Right renal pelvis (tissue), 4 donors: ENCODE results near the gene ZSCAN12. TPM values are rescaled to one million over a fixed set of nuclear protein-coding genes. Genes with fewer than 3 reads are reported as not detected.

Experiments
- DNase-seq, 4 donors: peaks; one replicate each; pipeline ENCODE4 v3.0.0-alpha.2; 2013; ENCODE audit warnings: low read depth in 4 of 4, low spot score in 3 of 4, missing footprints in 1 of 4
- polyA plus RNA-seq, 4 donors: library from polyadenylated mRNA; unstranded; fragments of 120-200 nt; gene quantifications; one replicate each; pipeline ENCODE4 v1.2.1, GENCODE V29; 2013; ENCODE audit not compliant: insufficient read length in 4 of 4

The ZSCAN12 gene
- polyA plus RNA-seq, 4 donors, result 14.5 to 16.7 (median 15.0) TPM

GRCh38 chr6:28355743-28356665, 43.5 kb downstream of the ZSCAN12 start:
- peak; percentile 83 to 91 (median 88) for DNase-seq

GRCh38 chr6:28354688-28355554, 44.6 kb downstream of the ZSCAN12 start:
- no peak for DNase-seq

DNA sequence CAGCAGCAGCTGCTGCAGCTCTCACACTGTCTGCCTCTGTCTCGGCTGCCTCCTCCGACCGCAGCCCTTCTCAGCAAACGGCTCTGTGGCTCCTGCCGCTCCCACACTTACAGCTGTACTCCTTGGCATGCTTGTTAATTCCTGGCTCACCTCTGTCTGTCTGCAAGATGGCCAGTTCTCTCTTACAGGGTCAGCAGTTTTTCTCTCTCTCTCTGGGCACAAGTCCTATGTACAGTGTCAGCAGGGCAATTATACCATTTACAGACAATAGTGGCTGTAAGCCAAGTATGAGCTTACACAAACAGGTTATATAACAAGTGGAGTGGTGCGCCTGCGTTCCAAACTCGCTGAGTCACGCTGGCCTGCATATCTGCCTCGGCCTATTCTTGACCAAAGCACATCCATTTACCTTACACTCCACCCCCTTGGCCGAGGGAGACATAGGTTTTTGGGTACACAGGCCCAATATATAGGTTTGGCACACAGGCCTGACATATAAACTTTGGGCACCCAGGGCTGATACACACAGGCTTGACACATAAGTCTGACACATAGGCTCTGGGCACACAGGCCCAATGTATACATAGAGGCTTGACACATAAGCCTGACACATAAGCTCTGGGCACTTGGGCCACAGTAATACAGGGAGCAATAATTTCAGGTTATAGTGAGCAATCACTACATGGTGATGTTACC, 45.4 kb downstream of the ZSCAN12 start:
- no peak for DNase-seq

- no peak for DNase-seq
Measured at GRCh38 chr6:28353356-28353755, 46.2 kb downstream of the ZSCAN12 start.

DNA sequence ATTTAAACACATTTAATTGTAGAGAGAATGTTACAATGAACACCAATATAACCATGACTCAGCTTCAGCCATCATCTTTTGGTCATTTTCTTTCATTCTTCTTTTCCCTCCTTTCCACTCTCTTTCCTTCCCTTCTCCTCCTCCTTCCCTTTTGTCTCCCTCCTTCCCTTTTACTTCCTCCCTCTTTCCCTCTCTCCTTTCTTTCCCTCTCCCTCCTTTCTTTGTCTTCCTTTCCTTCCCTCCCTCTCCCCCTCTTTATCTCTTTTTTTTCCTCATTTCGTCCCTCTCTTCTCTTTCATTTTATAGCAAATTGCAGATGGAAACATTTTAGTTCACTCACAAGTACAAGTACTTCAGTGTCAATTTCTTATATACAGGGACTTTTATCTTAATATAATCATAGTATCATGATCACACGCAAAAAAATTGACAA, 48.0 kb downstream of the ZSCAN12 start:
- no peak for DNase-seq

- DNase-seq, result no peak
Measured at GRCh38 chr6:28351087-28351486, 48.5 kb downstream of the ZSCAN12 start.

DNA sequence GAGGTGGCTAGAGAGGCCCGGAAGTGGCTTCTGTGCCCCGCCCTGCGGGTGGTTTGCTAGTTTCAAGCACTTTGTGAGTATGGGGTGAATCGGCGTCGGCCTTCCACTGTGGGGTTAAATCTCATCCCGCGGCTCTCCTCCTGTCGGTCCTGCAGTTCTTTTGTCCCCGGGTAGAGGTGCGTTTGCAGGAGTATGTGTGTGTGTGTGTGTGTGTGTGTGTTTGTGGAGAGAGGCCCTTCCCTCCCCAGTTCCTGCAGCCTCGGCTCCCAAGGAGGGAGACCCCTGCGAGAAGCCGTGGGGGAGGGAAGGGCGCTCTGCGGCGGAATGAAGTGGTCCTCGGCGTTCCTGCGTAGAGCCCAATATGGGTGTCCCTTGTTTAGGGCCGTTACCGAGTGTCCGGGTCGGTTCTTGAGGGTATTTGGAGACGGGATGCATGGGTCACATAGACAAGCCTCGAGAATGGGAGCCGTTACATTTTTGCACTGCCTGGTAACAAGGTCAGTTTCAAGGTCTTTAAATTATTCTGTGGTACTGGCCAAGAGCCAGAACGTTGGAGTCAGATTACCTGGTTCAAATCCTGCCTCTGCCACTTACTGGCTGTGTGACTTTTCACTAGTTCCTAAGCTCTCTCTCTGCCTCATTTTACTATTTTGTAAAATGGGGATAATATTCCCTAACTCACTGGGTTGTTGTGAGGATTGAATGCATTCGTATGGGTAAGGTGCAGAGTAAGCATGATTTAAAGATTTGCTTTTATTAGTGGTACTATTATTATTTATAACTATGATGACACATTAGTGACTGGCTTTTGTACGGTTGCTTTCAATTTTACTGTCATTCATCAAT, 49.4 kb downstream of the ZSCAN12 start, which contains the start of gene ZKSCAN3:
Gene ZKSCAN3 (plus strand): TSS at position 56 of the 846 bp plus-strand sequence. CDS start 9,640 bp downstream, outside the sequence.
- DNase-seq, result peak in 3 of 4 donors; percentile 72 to 81 (median 73)

GRCh38 chr6:28349344-28349891, 50.1 kb downstream of the ZSCAN12 start:
- DNase-seq, result no peak

- DNase-seq, result no peak
Measured at GRCh38 chr6:28347119-28347518, 52.4 kb downstream of the ZSCAN12 start.

- DNase-seq, result no peak
Measured at GRCh38 chr6:28345201-28345600, 54.3 kb downstream of the ZSCAN12 start.

- DNase-seq, result no peak
Measured at GRCh38 chr6:28343898-28344677, 55.5 kb downstream of the ZSCAN12 start.

DNA sequence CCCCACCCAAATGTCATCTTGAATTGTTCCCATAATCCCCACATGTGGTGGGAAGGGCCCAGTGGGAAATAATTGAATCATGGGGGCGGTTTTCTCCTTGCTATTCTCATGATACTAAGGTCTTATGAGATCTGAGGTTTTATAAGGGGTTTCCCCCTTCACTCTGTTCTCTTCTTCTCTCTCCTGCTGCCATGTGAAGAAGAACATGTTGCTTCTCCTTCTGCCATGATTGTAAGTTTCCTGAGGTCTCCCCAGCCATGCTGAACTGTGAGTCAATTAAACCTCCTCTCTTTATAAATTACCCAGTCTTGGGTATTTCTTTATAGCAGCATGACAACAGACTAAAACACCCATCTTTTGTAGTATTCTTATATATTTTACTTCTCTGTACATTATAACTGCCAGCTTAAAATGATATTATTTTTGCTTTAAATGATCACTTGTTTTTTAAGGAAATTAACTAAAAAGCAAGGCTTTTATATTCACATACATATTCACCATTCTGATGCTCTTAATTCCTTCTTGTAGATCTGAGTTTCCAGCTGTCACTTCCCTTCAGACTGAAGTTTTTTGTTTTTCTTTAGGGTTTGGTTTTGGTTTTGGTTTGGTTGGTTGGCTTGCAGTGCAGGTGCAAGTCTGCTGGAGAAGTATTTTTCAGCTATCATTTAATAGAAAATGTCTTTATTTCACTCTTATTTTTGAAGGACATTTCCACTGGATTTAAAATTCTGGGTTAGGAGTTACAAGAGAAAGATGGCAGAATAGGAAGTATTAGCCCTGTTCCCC, 59.0 kb downstream of the ZSCAN12 start:
- DNase-seq, result no peak

DNA sequence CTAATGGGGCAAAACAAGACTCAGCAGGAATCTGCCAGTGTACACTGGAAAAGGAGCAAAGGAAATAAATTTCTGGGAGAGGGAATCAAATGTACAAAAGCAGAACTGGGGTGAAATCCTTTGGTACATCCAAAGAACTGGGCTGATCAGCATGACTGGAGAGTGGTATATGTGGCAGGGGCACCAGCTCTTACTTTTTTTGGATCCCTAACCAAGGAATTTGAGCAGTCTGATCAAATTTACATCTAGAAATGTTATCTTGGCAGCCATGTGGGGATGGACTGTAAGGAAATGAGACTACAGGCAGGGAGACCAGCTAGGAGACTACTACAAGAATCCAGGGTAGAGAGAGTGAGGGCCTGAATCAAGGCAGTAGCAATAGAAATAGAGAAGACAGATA, 62.4 kb downstream of the ZSCAN12 start:
- DNase-seq, result no peak

GRCh38 chr6:28336284-28337120, 63.0 kb downstream of the ZSCAN12 start:
- DNase-seq, result peak in 3 of 4 donors; percentile 69 to 78 (median 73)

DNA sequence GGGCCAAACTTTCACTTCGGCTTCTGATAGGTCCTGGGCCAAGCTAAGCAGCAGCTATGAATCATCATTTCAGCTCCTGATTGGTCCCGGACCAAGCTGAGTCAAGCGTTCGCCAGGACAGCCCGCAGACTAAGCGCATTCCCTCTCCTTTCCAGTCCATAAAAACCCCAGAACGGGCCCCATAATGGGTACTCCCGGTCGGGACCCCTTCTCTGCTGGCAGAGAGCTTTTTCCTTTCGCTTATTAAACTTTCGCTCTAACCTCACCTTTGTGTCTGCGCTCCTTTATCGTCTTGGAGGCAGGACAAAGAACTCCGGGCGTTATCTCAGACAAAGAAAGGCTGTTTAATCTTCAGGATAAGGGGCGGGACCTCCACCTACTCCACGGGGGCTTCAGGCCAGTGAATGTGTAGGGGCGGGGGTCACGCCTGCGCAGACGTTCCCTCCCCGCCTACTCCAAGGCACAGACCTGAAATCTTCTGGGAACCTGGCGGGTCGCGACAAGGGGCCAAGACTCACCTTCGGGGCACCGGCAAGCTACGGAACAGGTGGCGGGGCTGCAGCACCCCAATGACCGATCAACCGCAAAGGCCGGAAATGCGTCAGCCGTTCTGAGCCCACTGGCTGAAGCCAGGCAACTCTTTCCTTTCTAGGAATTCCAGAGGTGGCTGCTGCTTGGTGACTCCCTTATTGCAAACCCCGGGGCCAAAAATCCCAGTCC, 63.8 kb downstream of the ZSCAN12 start, which contains the start of gene ZSCAN31:
Gene ZSCAN31 (minus strand): TSS at position 585 of the 720 bp plus-strand sequence. CDS start 6,465 bp downstream, outside the sequence.
- peak; percentile 91 to 99 (median 98) for DNase-seq

GRCh38 chr6:28335040-28335563, 64.4 kb downstream of the ZSCAN12 start:
- no peak for DNase-seq
